HCT116 (cell line): Measurements from ENCODE around the gene YEATS4. TPM values are rescaled to one million over a fixed set of nuclear protein-coding genes. Genes with fewer than 3 reads are reported as not detected.

Experiments
- ATAC-seq: fragments of 200-7000 bp; cut with Tn5 transposase; 2 replicates; pipeline ENCODE4 v1.9.1; 2020; ENCODE audit warnings: mild to moderate bottlenecking, moderate library complexity
- BruUV-seq: library from RNA; stranded (reverse); fragments of 400-500 nt; replicated peaks from 2 replicates; lab custom pipeline; 2021; lab: Mats Ljungman, UMichigan
- CTCF ChIA-PET: fragments of 300-600 bp; sonication (Branson Sonifier 250); formaldehyde crosslinking; loops from one replicate; lab custom pipeline; 2021; ENCODE audit warnings: antibody characterized with exemption; lab: Charles Lee
- POLR2A ChIA-PET: fragments of 300-600, 350-600 bp; sonication (Branson Sonifier 250); formaldehyde crosslinking; loops from one replicate; lab custom pipeline; 2021; ENCODE audit warnings: antibody characterized with exemption; lab: Charles Lee
- RAD21 ChIA-PET, 2 experiments: fragments of 300-600 bp; sonication (Branson Sonifier 250); formaldehyde crosslinking; loops; one replicate each; lab custom pipeline; 2023; ENCODE audit warnings: low total read pairs in 2 of 2; ENCODE audit not compliant: uncharacterized antibody in 2 of 2, unreplicated experiment in 2 of 2, low non-redundant PET in 1 of 2; lab: Charles Lee
- DNase-seq: peaks from one replicate; pipeline ENCODE4 v3.0.0-alpha.2; 2010; ENCODE audit warnings: low read depth, low spot score
- H2AFZ ChIP-seq: fragments of 200-600 bp; shearing (Covaris generic), sonication (generic); 2 replicates; pipeline ENCODE4 v1.6.1; 2017; ENCODE audit warnings: low read depth, mixed run types, mixed read lengths, antibody characterized with exemption, low read length; ENCODE audit not compliant: poor library complexity, severe bottlenecking
- H3K27ac ChIP-seq: 2 replicates; pipeline ENCODE4 v1.5.1; 2012; ENCODE audit warnings: low read depth, low read length
- H3K27me3 ChIP-seq: fragments of 200-600 bp; sonication (generic); 2 replicates; pipeline ENCODE4 v1.6.1; 2016; ENCODE audit warnings: mixed run types, low read length, mixed read lengths; ENCODE audit not compliant: insufficient read depth
- H3K36me3 ChIP-seq, 2 experiments: fragments of 200-500 bp in 1 of 2; fragments of 200-600 bp in 1 of 2; sonication (Bioruptor generic) in 1 of 2; sonication (generic) in 1 of 2; 2 replicates each; pipeline versions ENCODE4 v1.5.1 to v1.6.1; 2014 to 2016; ENCODE audit warnings: low read length in 2 of 2, inconsistent platforms in 1 of 2, mixed read lengths in 1 of 2, mixed run types in 1 of 2; ENCODE audit not compliant: insufficient read depth in 2 of 2, control insufficient read depth in 1 of 2
- H3K4me1 ChIP-seq, 2 experiments: fragments of 200-600 bp in 1 of 2; sonication (generic) in 1 of 2; 2 replicates each; pipeline versions ENCODE4 v1.5.1 to v1.6.1; 2012 to 2017; ENCODE audit warnings: low read length in 2 of 2, inconsistent platforms in 1 of 2, mild to moderate bottlenecking in 1 of 2, mixed read lengths in 1 of 2, mixed run types in 1 of 2, moderate library complexity in 1 of 2; ENCODE audit not compliant: insufficient read depth in 2 of 2, control insufficient read depth in 1 of 2
- H3K4me2 ChIP-seq: fragments of 200-600 bp; sonication (generic); 2 replicates; pipeline ENCODE4 v1.6.1; 2017; ENCODE audit warnings: mixed run types, low read length, mixed read lengths
- H3K4me3 ChIP-seq, 2 experiments: fragments of 200-600 bp in 1 of 2; sonication (generic) in 1 of 2; replicated peaks in 1 of 2; 2 replicates each; pipeline ENCODE4 v1.5.1; 2011 to 2016; ENCODE audit warnings: low read length in 2 of 2, control low read depth in 1 of 2, low read depth in 1 of 2, mild to moderate bottlenecking in 1 of 2, mixed read lengths in 1 of 2, mixed run types in 1 of 2
- H3K79me2 ChIP-seq: fragments of 200-600 bp; sonication (generic); 2 replicates; pipeline ENCODE4 v1.6.1; 2017; ENCODE audit warnings: mild to moderate bottlenecking, mixed run types, low read length, moderate library complexity, mixed read lengths; ENCODE audit not compliant: insufficient read depth
- H3K9ac ChIP-seq: fragments of 200-600 bp; sonication (generic); 2 replicates; pipeline ENCODE4 v1.6.1; 2016; ENCODE audit warnings: low read length, mixed read lengths
- H3K9me2 ChIP-seq: fragments of 200-600 bp; sonication (generic), shearing (Covaris generic); 2 replicates; pipeline ENCODE4 v1.6.1; 2017; ENCODE audit warnings: mixed run types, mild to moderate bottlenecking, moderate library complexity; ENCODE audit not compliant: insufficient read depth
- H3K9me3 ChIP-seq, 2 experiments: fragments of 200-500 bp in 1 of 2; fragments of 200-600 bp in 1 of 2; sonication (Bioruptor generic) in 1 of 2; sonication (generic) in 1 of 2; 2 replicates each; pipeline ENCODE4 v1.6.1; 2014 to 2017; ENCODE audit warnings: low read length in 2 of 2, mixed read lengths in 2 of 2, inconsistent platforms in 1 of 2, low read depth in 1 of 2, mild to moderate bottlenecking in 1 of 2, mixed run types in 1 of 2, moderate library complexity in 1 of 2; ENCODE audit not compliant: control insufficient read depth in 1 of 2, insufficient read depth in 1 of 2
- H4K20me1 ChIP-seq: fragments of 200-600 bp; sonication (generic), shearing (Covaris generic); 2 replicates; pipeline ENCODE4 v1.6.1; 2017; ENCODE audit warnings: mixed run types, mild to moderate bottlenecking, moderate library complexity; ENCODE audit not compliant: insufficient read depth
- ATF3 ChIP-seq: IDR thresholded peaks from 2 replicates; pipeline ENCODE4 v1.6.1; 2012
- CBX3 ChIP-seq: IDR thresholded peaks from 2 replicates; pipeline ENCODE4 v1.6.1; 2012; ENCODE audit warnings: low read depth
- EZH2 ChIP-seq: fragments of 200-600 bp; sonication (generic); IDR thresholded peaks from 2 replicates; pipeline ENCODE4 v1.6.1; 2017; ENCODE audit warnings: antibody characterized with exemption, mixed run types
- FOSL1 ChIP-seq: IDR thresholded peaks from 2 replicates; pipeline ENCODE4 v1.6.1; 2012; ENCODE audit warnings: low read depth
- JUND ChIP-seq: IDR thresholded peaks from 2 replicates; pipeline ENCODE4 v1.6.1; 2012
- MAX ChIP-seq: IDR thresholded peaks from 2 replicates; pipeline ENCODE4 v1.6.1; 2012
- POLR2AphosphoS5 ChIP-seq: IDR thresholded peaks from 2 replicates; pipeline ENCODE4 v1.6.1; 2011; ENCODE audit warnings: mild to moderate bottlenecking, low read depth, low read length, moderate library complexity
- TCF7L2 ChIP-seq: IDR thresholded peaks from 2 replicates; pipeline ENCODE4 v1.7.0; 2011; ENCODE audit warnings: borderline replicate concordance, inconsistent platforms; ENCODE audit not compliant: insufficient read depth, insufficient read length; ENCODE audit errors: extremely low read depth
- YY1 ChIP-seq: IDR thresholded peaks from 2 replicates; pipeline ENCODE4 v1.6.1; 2011; ENCODE audit warnings: low read length, low read depth, moderate library complexity, mild to moderate bottlenecking; ENCODE audit not compliant: insufficient replicate concordance; ENCODE audit errors: extremely low read depth
- ZBTB33 ChIP-seq: IDR thresholded peaks from 2 replicates; pipeline ENCODE4 v1.6.1; 2011; ENCODE audit warnings: mild to moderate bottlenecking, low read length, moderate library complexity; ENCODE audit not compliant: insufficient replicate concordance; ENCODE audit errors: extremely low read depth
- ZFX ChIP-seq: fragments of 450-650 bp; IDR thresholded peaks from 2 replicates; pipeline ENCODE4 v1.6.1; 2017
- ZNF274 ChIP-seq: fragments of 200-500 bp; sonication (Bioruptor generic); IDR thresholded peaks from 2 replicates; pipeline ENCODE4 v1.6.1; 2014; ENCODE audit warnings: mild to moderate bottlenecking, low read depth, low read length, inconsistent platforms
- intact Hi-C: fragments of 100-400 bp; cut with micrococcal nuclease; formaldehyde crosslinking; loops from 2 replicates; pipeline ENCODE4 v1.10.0; 2022
- total RNA-seq: library from RNA; stranded (reverse); gene quantifications from one replicate; pipeline ENCODE4 v1.2.1, GENCODE V29; 2021; ENCODE audit not compliant: unreplicated experiment

Gene YEATS4
- total RNA-seq, 1 experiment from 2014 or later: 32.0 TPM

- Histone ChIP-seq H2AFZ (no peak overlapping the region), H3K4me3 (no peak overlapping the region), H4K20me1 (no peaks in the 10 kb centered on the region), H3K4me1 (no peaks in the 10 kb centered on the region), H3K9ac (no peak overlapping the region), H3K79me2 (peaks cover 9% of the 10 kb centered on the region), H3K27me3 (no peaks in the 10 kb centered on the region), H3K27ac (no peak overlapping the region), H3K9me2 (no peaks in the 10 kb centered on the region), H3K4me2 (no peak overlapping the region), H3K9me3 (no peaks in the 10 kb centered on the region), H3K36me3 (peaks cover 2 to 6% of the 10 kb centered on the region in 2 experiments; a peak in 2 of 4 replicates)
- ChIA-PET POLR2A (no interaction called here), CTCF (interaction anchor here (6.6 kb wide), 1 partner anchor 185 kb away, joined by 35 read pairs; no protein-coding TSS in a partner anchor), RAD21 (no interaction called here)
- no peak for TF ChIP-seq FOSL1
- TF ChIP-seq YY1: no peak
- TF ChIP-seq TCF7L2: no peak
- no peak for TF ChIP-seq ATF3
- no peak for TF ChIP-seq POLR2AphosphoS5
- DNase-seq: no peak
- intact Hi-C loops: no loop called here
- no peak for ATAC-seq
- no TSS peak for BruUV-seq
Measured at GRCh38 chr12:69385038-69385437, 25.5 kb downstream of the YEATS4 start.

GRCh38 chr12:69386921-69387320 is 27.4 kb downstream of the YEATS4 start:
- no peak overlapping the region for H3K9ac ChIP-seq
- H3K4me1 ChIP-seq: no peaks in the 10 kb centered on the region
- no peak overlapping the region for H3K27ac ChIP-seq
- DNase-seq (no peak), ATAC-seq (no peak)
- H4K20me1 ChIP-seq: no peaks in the 10 kb centered on the region
- H3K9me2 ChIP-seq: no peaks in the 10 kb centered on the region
- H3K79me2 ChIP-seq: peaks cover 5% of the 10 kb centered on the region
- intact Hi-C loops: no loop called here
- no peak overlapping the region for H3K4me2 ChIP-seq
- RAD21 ChIA-PET: no interaction called here
- POLR2A ChIA-PET: no interaction called here
- no peak overlapping the region for H3K4me3 ChIP-seq
- CTCF ChIA-PET: interaction anchor here (6.6 kb wide), 1 partner anchor 183 kb away, joined by 35 read pairs; no protein-coding TSS in a partner anchor
- BruUV-seq: no TSS peak
- TF ChIP-seq ZNF274: no peak
- no peak for TF ChIP-seq EZH2
- no peak for TF ChIP-seq CBX3
- no peak for TF ChIP-seq ZFX
- TF ChIP-seq ZBTB33: no peak
- TF ChIP-seq JUND: no peak
- no peak for TF ChIP-seq MAX
- no peaks in the 10 kb centered on the region for H3K9me3 ChIP-seq
- peaks cover 2 to 11% of the 10 kb centered on the region in 2 experiments; a peak in 2 of 4 replicates for H3K36me3 ChIP-seq
- no peaks in the 10 kb centered on the region for H3K27me3 ChIP-seq
- H2AFZ ChIP-seq: no peak overlapping the region
